ENCODE data around the gene RFX5.

The RFX5 gene

DNA sequence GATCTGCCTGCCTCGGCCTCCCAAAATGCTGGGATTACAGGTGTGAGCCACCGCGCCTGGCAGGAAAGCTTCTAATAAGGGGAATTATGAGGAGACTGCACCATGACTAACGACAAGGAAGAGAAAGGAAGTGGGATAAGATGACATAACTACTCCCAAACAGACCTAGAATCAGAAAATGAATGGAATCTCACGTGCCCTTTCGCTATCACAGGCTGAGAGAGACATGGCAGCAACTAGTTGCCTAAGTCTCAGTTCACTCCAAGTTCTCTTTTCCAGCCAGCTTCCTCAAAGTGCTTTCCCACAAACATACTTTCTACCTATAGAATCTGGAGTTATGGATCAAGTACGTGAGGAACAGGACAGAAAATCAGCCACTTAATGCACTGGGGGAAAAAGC lies 21.8 kb downstream of the RFX5 start:
- DNase-seq (ENCODE audit: low read depth in 2 of 2) = no peak

DNA sequence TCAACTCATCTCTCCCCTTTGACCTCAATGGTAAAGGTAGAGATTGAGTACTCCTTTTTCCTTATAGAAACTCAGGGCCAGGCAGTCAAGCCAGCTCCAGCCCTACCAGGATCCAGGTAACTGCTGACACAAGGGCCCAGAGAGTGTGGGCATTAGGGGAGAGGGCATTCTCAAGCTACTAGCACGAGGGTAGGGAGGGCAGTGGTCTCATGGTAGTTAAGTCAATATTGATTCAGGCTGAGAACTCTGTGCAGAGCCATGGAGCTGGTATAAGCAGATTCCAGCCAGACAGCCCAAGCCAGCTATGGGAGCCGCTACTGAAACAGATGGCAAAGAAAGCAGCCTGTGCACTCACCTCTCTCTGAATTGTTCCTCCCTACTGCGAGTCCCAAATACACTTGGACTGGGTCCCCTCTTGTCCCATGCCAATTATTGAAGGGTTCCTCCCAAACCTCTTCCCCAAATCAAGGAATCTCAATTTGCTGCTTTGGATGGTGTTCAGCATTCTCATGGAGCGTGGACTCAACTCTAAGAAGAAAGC lies 22.6 kb downstream of the RFX5 start:
- no peak for DNase-seq (ENCODE audit: low read depth in 2 of 2)

DNA sequence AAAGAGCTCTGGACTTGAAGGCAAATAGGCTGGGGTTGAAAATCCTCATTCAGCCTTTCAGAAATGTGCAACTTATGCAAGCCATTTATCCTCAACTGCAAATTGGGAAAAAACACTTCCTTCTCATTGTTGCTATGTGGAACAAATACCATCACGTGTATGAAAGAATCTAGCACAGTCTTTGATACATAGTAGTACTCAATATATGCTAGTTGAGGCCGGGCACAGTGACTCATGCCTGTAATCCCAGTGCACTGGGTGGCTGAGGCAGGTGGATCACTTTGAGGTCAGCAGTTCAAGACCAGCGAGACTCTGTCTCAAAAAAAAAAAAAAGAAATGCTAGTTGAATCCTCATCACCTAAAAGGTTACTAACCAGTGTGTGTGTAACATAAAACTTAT lies 28.1 kb downstream of the RFX5 start:
- DNase-seq (ENCODE audit: low read depth in 2 of 2) = no peak

DNA sequence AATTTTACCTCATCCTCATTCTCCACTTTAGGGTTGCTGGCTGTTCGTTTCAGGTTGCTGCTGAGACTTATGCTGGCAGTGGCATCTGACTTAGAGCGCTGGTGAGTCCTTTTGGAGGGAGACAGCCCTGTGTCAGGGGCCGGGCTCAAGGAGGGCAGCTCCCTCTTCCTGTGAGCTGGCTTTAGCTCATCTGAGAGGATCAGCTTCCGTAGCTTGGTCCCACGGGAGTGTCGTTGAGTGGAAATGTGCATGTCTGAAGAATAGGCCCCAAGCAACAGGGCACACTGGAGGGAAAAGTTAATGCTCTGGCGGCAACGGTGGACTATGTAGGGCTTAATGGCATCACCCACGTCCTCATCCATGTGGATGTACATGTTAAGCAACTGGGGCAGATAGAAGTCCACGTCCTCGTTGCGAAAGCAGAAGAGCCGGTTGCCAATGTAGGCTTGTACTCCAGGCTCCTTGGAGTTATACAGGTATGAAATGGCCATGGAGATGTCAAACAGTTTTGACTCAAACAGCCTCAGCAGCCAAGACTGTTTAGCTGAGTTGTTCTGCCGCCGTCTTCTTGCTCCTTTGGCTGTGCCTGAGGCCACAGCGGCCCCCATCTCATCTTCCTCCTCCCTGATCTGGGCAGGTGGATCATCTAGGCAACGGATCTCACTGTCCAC lies 31.4 kb downstream of the RFX5 start:
- DNase-seq (ENCODE audit: low read depth in 2 of 2) = no peak

DNA sequence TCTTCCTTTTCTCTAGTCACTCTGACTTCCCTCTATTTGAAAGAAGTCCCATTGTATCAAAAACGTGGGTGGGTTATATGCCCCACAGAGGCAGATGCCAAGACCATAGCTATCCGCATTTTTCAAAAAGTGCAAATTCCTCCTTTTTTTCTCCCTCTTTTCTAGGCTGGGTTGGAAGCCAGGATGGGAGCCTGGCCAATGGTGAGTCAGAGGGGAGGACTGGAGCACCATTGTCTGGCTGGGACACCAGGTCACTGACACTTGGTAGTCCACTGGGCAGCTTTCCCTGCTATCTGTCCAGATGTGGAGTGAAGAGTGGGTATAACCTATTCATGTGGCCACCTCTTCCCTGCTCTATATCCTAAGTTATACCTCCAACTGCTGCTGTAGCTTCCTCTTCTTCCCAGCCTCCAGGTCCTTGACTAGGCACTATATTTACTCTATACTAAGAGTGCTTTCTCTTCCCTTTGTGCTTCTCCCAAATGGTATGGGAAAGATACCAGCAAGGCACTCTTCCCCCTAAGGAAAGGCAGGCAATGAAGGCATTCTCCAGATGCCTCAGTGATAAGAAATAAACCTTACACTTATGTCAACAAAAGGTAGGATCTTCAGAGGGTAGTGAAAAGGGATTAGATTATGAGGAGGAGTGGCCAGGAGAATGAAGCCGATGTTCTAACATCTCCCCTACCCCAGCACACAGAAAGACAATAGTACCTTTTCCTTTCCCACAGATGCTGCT lies 32.7 kb downstream of the RFX5 start:
- DNase-seq (ENCODE audit: low read depth in 2 of 2) = no peak

DNA sequence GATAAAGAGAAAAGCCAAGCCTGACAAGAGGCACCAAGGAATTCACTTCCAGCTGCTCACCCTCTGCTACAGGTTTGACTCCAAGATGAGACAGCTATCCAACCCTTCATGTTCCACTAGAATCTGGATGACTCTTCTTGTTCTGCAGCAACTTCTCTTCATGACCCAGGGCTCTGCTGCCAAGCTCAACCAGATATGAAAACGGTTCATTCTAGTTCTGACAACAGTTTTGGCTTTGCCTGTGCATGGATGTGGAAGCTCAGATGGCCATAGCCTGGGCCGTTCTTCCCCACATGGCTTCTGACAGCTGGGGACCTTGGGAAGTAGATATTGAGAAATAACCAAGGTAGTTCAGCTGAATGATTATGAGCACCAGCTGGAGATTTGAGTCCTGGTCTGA lies 33.6 kb downstream of the RFX5 start:
- no peak for DNase-seq (ENCODE audit: low read depth in 2 of 2)

DNA sequence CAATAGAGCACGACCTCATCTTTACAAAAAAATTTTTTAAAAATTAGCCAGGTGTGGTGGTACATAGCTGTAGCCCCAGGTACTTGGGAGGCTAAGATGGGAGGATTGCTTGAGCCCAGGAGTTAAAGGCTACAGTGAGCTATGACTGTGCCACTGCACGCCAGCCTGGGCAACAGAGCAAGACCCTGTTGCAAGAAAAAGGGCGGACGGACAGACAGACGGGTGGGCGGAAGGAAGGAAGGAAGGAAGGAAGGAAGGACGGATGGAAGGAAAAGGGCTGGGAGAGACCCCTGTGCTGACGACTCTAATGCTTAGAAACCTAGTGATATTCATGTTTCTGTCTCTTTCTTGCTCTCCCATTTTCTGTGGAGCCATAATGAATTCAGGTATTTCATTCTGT lies 34.2 kb downstream of the RFX5 start:
- DNase-seq (ENCODE audit: low read depth in 2 of 2) = no peak

DNA sequence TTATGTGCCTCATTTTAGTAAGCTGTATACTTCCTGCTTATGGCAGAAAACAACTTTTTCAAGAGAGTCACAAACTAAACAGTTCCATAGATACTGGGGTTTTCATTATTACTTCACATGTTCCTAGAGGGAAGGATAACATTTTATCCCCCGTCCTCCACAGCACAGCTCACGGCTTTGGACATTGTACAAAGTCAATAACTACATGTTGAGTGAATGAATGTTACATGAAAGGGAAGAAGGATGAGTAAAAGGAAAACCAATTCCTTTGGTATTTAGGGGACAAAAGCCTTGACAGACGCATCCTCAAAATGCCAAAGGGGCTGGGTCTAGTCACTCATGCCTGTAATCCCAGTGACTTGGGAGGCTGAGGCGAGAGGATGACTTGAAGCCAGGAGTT lies 34.6 kb downstream of the RFX5 start:
- no peak for DNase-seq (ENCODE audit: low read depth in 2 of 2)

DNA sequence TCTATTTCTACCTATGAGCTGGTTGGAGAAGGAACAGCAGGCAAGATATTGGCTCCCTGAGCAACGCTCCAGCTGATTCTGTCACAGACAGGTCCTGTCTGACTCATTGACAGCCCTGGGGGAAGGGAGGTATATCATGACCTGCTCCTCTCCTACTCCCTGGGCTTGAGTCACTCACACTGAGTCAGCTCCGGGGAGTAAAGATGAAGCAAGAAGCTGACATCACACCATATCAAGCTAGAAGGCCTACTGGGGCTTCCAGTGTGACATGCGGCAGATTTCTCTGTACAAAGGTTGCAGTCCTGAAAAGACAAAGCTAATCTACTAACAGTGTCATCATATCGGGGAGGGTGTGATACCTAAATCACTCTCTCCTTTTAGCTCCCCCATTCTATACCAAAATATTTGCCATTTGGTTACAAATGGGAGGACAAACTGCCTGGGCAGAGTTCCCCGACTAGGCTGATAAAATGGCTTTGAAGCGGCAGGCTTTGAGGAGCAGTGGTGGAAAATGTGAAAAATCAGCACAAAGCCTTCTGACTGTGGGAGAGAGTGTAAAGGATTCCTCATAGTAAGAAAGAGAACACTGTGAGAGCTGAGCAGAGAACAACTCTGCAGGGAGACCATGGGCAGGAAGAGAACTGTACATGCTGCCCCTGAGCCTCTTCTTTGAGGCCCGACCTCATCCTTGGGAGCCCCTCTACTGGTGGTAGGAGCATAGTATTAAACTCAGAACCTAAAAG lies 35.3 kb downstream of the RFX5 start:
- peak; percentile 60 to 75 for DNase-seq (ENCODE audit: low read depth in 2 of 2)

DNA sequence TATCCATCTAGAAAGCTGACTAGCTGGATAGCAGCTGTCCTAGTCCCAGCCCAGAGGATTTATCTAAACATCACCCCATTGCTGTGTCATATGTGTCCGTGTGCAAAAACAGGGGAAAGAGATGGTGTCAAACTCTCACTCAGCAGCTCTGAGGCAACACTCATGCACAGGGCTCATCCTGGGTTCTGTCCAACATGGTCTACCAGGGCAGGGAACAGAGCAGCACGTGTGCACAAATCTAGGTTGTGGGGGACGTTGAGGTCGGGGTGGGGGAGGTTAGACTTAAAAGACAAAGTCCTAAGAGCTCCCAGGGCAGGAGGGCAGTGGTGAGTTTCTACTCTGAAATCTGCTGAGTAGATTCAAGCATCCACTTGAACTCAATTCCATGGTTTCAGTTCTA lies 36.0 kb downstream of the RFX5 start:
- DNase-seq (ENCODE audit: low read depth in 2 of 2) = no peak

DNA sequence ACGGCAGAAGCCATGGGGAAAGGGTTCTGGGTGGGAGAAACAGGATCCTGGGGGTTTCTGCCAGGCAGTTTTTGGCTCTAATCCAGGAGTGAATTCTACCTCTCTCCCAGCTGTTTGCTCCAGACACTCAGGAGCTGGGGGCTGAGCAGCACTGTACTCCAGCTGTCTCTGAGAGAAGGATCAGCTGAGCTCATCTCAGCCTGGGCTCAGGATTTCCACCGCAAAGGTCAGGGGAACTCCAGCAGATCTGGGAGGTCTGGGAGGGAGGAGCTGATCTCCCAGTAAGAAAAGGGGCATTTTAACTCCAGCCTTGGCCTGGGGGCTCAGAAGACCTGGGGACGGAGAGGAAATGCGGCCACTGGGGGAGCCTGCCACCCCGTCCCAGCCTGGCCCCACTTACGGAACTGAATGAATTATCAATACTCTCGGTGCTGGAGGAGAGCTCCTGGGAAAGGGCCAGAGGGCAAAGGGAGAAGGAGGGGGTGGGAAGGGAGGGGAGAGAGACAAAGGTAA lies 37.2 kb downstream of the RFX5 start:
- no peak for DNase-seq (ENCODE audit: low read depth in 2 of 2)

DNA sequence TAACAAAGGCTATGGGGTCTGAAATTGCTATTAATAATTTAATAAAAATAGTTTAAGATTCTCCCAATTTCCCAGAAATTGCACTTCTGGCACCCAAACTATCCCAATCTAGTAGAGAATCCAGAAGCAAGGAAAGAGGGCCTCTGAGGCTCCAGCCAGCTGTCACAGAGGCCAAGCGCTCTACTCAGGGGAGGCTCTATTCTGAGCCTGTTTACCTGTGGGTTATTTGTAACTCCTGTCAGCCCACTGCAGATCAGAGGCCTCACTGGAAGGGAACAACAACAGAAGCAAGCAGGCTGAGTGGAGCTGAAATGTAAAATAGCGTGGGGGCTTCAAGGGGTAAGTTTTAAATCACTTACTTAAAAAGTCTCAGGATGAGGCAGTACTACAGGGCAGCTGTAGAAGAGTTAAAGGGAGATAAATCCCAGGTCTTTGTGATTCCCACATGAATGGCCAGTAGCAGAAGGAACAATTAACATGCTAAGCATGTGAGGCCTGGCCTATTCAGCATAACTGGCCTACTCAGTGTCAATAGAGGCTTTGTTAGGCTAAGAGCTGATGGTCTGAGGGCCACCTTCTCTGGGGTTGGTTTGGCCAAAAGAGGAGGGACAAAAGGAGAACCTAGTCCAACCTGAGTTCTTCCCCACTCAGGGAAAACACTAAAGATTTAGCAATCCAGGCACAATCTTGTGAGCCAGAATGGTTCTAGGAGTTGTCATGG lies 52.1 kb downstream of the RFX5 start:
- no peak for DNase-seq (ENCODE audit: low read depth in 2 of 2)

DNA sequence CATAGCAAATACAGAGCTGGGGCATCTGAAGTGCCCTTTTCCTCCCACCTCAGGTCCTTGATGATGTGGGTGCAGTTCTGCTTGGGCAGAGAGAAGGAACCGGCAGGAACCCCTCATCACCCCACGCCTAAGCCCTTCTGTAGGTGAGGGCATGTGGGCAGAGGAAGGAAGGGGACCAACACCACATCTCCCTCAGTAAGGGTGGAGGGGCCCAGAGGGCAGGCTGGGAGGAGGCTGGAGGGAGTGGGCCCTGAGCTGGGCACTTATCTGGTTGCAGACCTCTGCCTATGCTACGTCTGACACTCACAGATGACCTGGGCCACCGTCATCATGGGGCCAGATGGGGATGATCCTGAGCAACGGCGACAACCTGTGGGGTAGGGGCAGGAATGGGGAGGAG lies 54.0 kb downstream of the RFX5 start:
- DNase-seq (ENCODE audit: low read depth in 2 of 2) = no peak

DNA sequence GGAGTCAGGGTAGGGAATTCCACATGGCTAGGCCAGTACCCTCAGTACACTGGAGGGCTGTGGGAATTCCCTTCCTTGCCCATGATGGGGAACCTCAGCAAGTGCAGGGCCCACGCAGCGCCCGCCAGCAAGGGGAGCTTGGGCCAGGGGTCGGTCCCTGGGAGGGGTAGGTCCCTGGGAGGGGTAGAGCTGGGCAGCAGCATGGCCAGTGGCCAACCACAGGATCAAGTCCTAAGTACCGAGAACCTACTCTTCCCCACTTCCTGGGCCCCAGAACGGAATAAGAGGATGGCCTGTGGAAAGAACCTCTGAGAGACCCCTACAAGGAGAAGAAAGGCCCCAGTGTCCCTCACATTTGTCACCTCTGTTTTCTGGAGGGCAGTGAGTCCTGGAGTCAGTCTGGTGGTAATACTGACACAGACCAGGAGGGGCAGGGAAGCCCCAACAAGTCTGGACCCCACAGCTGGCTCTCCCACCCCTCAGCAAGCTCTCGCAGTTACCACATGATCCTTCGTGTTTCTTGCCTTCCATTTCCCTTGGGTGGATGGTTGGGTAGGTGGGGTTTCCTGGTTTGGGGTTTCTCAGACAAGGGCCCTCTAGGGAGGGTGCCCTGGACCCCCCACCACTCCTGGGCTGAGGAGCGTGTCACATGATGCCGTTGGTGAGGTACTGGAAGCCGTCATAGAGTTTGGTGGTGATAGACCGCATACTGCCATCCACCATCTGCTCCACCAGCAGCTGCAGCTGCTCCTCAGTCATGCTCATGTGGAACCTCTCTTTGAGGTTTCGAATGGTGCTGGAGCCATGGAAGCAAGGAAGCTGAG lies 54.6 kb downstream of the RFX5 start:
- no peak for DNase-seq (ENCODE audit: low read depth in 2 of 2)

DNA sequence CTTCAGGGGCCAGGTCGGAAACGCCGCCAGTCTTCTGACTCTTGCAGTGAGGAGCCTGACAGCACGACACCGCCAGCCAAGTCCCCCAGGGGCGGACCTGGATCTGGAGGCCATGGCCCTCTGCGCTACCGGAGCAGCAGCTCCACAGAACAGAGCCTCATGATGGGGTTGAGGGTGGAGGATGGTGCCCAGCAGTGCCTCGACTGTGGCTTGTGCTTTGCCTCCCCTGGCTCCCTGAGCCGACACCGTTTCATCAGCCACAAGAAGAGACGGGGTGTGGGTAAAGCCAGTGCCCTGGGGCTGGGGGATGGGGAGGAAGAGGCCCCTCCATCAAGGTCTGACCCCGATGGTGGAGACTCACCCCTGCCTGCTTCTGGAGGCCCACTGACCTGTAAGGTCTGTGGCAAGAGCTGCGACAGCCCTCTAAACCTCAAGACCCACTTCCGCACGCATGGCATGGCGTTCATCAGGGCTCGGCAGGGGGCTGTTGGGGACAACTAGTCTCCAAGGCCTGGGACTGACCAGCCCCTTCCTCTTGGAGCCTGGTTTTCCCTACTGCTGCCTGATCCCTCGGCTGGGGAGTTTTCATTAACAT lies 56.2 kb downstream of the RFX5 start:
- DNase-seq (ENCODE audit: low read depth in 2 of 2) = no peak
